GM12872 (cell line): Measurements from ENCODE around the gene ZNF282.

Source experiments
- CTCF ChIP-seq: IDR thresholded peaks from 3 replicates; pipeline ENCODE4 v1.5.1; 2011; ENCODE audit warnings: low read depth, mild to moderate bottlenecking, low read length, moderate library complexity; ENCODE audit not compliant: insufficient read depth

ZNF282 gene

GRCh38 chr7:149255174-149255573 is 59.8 kb downstream of the ZNF282 start:
- TF ChIP-seq CTCF: no peak

GRCh38 chr7:149256568-149256967 is 61.2 kb downstream of the ZNF282 start:
- no peak for TF ChIP-seq CTCF

DNA sequence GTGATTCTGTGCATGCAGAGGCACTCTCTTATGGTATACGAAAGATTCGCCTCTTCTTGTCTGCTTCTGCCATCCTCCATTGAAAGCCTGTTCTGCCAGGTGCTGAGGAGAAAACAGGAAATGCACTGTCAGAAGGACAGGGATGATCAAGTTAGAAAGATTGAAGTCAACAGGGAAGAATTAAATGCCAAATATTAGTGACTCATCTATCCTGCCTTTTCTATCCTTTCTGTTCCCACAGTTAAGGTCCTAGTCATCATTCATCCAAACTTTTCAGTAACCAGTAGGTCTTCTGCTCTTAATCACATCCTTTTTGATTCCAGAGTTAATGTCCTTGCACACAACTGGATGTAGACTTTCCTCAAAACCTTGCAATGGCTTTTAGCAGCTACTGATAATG is 61.8 kb downstream of the ZNF282 start:
- TF ChIP-seq CTCF: no peak

DNA sequence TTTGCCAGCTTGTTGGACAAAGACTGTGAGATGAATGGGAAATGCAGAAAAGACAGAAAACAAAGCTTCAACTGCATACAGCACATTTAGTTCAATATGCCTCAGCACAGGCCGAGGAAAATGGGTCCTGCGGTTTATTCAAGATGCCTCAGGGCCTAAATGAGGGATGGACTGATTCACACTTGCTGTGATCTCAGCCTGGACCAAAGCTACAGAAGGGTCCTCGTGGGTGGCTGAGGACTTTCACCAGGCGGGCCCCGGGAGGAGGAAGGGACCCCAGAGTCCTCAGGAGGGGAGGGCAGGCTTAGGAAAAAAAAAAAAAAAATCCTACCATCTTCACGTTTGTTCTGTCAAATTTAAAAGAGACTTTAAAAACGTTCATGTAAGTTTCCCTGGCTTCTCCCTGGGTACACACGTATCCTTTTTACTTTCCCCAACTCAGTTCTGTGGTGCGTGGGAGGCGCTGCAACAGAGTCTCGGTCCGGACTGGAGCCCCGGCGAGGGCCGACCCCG is 66.0 kb downstream of the ZNF282 start:
- TF ChIP-seq CTCF: no peak

DNA sequence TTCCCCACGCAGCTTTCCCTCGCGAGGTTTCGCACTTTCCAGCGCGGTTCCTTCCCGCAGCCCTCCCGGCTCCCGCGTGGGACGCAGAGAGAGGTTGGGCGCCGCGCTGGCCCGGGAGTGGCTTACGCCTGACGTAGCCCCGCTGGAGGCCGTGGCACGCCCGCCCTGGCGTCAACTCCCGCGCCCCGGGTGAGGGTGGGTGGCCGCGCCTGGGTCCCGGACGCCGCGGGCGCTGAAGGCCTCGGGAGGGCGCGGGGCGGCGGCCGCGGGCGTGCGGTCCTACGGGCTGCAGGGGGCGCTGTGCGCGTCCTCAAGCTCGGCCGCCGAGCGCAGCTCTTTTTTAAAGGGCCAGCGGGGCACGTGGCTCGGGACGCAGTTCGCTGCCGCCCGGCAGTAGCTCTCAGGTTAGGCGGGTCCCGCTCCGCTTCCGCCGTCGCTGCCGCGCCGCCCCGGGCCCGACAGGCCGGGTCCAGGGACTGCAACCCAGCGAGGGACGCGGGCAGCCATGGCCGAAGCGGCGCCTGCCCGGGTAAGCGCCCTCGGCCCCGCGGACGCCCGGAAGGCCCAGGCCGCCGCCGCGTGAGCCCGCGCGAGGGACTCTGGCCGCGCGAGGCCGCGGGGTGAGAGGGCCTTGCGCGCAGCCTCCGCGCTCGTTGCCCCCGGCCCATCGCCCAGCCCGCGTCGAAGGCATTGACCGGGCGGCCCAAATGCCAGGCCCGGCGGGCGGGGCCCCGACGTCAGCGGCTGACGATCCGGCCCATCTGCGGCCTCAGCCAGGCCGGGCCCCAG is 66.7 kb downstream of the ZNF282 start, which contains the start of gene ZNF783:
TSS of gene ZNF783 (plus strand) at position 368 of the 789 bp plus-strand sequence. CDS start at position 506, 138 bp downstream.
- peak; percentile 72 for TF ChIP-seq CTCF

- no peak for TF ChIP-seq CTCF
Observed at GRCh38 chr7:149266451-149266850, 71.1 kb downstream of the ZNF282 start.

DNA sequence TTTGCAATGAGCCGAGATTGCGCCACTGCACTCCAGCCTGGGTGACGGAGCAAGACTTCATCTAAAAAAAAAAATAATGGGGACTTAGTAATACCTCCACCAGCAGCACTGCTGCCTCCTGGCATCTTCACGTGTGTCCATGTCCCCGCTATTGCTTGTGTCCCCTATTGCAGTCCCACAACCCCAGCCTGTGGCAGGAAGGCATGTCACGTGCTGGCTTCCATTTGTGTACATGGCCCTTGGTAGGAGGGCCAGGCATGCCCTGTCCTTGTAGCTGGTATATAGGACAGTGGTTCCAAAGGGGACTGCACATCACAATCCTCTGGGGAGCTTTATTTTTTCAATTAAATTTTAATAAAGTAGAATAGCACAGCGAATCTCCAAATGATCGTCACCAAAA is 72.4 kb downstream of the ZNF282 start:
- no peak for TF ChIP-seq CTCF
